GM19240 (cell line): Measurements from ENCODE around the gene GGACT.

Source experiments
- DNase-seq: peaks from one replicate; pipeline ENCODE4 v3.0.0; 2011; ENCODE audit warnings: low spot score; ENCODE audit not compliant: insufficient read length

Gene GGACT

GRCh38 chr13:100549316-100549715, 39.3 kb downstream of the GGACT start:
- DNase-seq, result no peak

DNA sequence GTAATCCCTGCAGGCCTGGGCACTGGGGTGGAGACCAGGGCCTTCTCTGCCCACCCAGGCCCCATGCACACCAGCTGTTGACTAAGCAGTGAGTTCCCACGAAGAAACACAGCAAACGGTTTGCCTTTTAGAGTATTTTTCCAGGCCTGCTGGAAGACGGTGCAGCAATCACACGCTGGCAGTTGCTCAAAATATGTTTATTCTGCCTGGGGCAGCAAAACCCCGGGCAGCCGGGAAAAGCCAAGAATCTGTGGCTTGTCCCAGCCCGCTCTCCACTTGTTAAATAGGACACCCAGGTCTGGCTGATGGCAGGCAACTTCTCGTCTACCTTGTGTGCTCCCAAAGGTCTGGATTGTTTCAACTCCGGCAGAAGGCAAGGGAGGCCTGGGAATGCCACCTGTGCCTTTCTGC, 40.8 kb downstream of the GGACT start:
- DNase-seq, result no peak

- no peak for DNase-seq
Observed at GRCh38 chr13:100546713-100547405, 41.7 kb downstream of the GGACT start.

DNA sequence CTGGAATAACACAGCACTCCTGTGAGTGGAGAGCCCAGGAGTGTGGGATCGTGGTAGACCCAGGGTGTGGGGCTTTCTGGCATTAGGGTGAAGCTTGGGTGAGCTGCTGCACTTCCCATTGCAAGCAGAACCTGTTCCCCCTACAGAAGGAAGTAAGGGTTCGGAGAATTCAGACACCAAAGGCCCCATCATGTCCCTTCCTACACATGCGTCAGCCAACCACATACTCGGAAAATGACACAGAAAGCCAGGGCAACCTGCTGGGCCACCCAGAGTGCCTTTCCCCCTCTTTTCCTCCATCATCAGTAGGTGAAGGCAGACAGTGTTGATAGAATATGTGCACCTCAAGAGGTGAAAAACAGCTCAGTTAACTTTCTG, 42.9 kb downstream of the GGACT start:
- DNase-seq, result no peak

DNA sequence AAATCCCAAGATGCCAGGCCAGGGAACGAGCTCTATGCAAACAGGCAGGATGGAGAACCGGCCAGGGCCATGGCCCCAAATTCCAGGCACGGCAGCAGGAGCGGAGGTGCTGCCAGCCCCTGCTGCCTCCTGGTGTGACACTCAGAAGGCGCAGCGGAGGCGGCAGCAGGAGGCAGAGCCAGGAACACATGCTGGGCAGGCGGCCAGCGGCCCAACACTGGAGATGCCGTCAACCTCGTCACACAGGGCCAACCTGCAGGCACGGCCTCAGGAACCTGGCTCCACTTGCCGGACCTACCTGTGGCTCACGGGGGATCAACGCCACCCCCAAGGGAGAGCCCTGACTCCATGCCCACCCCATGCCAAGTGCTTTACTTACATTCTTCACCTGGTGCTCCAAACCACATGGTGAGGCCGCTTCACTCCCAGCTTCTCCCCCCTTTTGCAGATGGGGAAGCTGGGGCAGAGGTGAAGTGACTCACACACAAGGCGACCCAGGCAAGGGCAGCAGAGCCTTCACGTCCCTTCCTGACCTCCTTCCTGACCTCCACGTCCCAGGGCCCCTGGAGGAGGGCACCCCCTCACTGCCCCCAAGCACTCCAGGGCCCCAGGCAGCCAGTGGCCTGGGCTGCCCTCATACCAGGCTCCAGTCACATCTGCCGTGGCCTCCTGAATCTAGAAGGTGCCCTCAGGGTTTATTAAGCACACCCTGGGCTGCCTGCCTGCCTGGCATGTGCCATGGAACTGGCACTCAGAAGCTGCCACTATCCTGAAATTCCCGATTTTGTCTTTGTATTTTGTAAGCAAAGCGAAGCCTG, 43.5 kb downstream of the GGACT start:
- DNase-seq, result no peak

DNA sequence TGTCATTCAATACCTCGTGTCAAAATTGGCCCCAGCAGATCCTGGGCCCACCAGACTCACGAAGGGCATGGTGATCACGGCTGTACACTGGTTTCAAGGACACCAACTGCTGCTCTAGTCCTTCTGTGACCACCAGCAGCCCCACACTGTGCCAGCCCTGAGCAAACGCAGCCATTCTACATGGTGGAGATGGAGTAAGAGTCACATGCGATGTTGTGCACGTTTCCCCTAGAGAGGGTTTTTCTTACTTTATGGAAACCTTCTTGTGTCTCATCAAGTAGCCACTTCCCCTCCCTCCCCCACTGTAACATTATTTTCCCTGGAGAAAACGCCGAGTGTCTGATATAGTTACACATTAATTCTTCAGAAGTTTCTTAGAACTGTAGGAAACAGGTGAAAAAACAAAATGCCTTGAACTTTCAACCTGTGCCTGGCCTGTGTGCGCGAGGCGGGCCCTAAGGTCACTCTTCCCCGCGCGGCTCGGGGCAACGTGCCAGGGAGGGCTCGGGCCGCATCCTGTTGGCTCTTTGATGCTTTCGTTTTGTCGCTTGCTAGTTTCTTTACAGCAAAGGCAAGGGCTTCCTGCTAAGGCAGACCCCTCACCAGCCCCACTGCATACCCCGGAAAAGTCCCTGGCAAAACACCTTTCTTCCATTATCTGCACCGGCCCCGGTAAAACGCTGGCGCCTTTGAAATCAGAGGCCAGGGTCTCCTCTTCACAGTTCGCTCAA, 44.6 kb downstream of the GGACT start:
- no peak for DNase-seq

- peak; percentile 51 for DNase-seq
Observed at GRCh38 chr13:100542826-100543156, 45.8 kb downstream of the GGACT start.

GRCh38 chr13:100541897-100542825, 46.4 kb downstream of the GGACT start:
- no peak for DNase-seq

DNA sequence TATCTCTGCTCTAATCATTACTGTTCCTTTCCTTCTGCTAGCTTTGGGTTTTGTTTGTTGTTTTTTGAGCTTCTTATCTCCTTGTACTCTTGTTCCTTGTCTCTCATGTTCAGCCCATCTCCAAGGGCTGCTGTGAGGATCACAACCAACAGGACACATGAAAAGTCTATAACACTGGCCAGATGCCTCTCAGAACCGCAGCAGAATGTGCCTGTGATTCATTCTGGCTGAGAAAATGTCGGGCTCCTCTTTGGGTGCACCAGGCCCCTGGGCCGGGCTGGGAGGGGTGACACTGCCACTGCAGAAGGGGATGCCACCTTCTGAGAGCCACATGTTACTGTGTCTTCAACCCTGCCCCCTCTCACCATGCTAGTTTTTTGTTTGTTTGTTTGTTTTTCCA, 48.0 kb downstream of the GGACT start:
- no peak for DNase-seq

DNA sequence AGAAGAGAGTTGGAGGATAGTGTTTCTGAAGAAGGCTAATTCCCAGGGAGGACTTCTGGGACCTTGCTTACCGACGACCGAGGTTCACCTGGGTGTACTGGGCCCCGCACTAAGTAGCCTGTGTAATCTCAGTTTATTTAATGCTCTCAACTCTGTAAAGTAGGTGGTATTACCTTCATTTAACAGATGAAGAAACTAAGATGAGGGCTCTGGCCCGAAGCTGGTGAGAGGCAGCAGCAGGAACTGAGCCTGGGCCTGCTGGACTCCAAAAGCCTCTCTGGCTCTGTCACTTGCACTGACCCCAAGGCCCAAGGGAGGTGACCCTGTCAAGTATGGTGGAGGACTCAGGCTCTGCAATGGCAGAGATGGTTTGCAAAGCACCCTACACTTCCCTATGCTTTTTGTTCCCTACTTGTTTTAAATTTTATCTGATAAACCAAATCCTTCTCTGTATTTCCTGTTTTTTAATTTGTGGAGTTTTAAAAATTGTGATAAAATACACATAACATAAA, 50.6 kb downstream of the GGACT start:
- DNase-seq, result no peak

DNA sequence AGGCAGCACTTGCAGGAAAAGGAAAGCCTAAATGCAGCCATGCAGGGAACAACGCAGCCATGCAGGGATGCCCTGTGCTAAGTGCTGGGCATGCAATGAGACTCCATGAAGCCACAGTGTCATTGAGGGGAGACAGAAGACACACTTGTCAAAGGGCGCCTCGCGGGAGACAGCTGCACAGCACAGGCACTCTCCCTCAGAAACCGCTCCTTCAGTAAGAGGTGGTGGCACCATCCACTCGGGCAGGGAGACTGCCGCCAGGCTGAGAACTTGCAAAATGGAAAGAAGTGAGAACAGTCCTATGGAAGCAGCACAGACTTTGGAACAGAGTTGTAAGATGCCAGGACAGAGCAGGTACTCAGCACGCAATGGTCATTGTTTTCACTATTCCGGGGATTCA, 51.1 kb downstream of the GGACT start:
- no peak for DNase-seq

- no peak for DNase-seq
Observed at GRCh38 chr13:100536643-100537180, 51.9 kb downstream of the GGACT start.

DNA sequence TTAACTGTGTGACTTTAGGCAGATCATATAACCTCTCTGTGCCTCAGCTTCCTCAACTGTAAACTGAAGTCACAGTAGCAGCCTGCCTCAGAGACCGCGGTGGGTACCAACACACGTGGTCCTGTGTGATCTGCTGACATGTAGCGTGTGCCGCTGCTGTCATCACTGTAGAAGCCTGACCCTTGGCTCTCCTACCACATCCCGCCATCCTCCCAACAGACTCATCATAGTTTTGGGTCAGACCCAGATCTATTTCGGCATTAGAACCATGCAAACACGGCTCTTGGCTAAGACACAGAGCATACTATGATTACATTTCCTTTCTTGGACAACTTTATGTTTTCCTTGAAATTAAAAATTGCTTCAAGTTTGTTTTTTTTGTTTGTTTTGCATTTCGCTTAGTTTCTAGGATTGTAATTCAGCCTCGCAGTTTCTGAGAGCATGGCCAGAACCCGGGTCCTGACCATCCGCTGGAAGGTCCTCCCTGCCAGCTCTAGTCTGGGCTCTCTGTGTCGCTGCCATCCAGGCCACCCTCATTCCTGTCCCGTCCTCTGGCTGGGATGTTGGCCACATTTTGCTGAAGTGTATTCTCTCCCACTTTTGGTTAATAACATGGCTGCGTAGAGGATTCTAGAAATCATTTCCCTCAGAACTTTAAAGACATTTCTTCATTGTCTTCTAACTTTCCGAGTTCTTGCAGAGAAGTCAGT, 53.0 kb downstream of the GGACT start:
- DNase-seq, result no peak

GRCh38 chr13:100534911-100535310, 53.7 kb downstream of the GGACT start:
- DNase-seq, result no peak

DNA sequence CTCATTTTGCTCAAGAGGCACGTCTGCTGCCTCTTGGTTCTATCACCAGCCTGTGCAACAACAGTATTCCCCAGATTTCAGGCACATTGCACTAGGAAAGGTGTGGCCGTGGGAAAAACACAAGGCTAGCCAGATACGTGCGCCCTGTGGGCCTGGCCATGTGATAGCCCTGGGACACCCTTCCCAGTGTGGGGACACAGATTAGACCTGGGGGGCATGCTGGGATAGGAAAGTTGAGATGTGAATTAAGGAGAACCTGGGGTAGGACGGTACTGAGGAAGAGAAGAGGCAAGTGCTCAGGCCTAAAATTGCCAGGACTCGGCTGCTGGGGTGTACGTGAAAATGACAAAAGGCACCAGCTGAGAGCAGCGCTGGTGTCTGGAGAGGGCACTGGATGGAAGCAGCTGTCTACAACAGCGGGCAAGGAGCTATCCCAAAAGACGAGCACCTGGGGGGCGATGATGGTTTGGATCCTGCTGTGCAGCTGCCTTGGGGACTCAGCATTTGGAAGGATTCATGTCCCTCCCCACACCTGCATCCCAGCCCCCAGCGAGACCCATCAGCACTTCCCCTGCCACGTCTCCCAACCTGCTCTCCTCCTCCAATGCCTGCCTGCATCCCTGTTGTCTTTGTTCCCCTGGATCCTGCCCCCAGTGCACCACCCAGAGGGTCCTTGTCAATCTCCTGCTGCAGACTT, 54.3 kb downstream of the GGACT start:
- no peak for DNase-seq

DNA sequence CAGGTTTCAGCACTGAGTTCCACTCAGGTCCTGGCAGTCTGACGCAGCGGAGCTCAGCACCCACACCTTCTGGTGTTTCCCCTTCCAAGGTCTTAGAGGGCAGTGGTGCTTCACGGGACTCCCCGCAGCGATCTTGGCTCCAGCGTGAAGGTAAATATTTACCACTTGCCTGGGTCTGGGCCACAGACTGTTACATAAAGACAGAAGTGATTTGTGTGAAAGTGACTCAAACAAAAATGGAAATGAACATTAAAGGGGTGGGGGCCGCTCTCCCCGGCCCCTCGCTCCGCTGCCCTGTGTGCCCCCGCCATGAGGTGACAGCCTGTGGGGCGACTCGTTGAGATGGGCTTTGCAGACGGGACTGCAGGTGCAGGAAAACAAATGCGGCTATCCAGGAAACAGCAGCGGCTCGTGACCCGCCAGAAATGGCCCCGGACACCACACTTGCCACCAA, 55.0 kb downstream of the GGACT start:
- DNase-seq, result no peak

- no peak for DNase-seq
Observed at GRCh38 chr13:100532836-100533435, 55.7 kb downstream of the GGACT start.

DNA sequence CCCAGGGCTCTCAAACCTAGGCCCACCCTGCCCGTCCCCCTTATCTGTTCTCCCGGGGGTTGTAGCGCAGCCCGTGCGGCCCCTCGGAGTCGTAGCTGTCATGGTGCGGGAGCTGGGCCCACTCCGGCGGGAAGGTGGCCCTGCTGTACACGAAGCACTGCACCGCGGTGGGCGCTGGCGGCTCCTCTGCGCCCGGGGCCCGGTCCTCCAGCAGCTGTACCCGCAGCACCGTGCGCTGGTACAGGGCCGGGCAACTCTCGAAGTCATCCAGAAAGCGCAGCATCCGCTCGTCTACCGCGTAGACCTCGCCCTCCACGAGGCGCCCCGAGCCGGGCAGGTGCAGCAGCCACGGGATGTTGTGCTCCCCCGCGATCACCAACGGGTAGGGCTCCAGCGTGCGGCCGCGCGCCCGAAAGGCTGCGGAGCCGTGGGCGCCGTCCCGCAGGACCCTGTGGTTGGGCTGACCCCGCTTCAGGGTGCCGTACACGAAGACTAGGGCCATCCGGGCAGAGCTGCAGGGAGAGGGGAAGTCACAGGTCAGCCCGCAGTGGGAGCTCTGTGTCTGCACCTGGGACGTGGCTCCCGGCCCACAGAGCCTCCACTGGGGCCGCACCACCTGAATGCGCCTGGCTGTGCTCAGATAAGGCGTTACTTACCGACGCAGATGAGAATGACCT, 56.4 kb downstream of the GGACT start:
- DNase-seq, result no peak
